GM23248 (cell line): ENCODE results near the gene NINL. TPM values are rescaled to one million over a fixed set of nuclear protein-coding genes. Genes with fewer than 3 reads are reported as not detected.

Experiments
- DNase-seq: peaks from one replicate; pipeline ENCODE4 v3.0.0-alpha.2; 2015
- H2AFZ ChIP-seq: fragments of 200-600 bp; sonication (generic); 2 replicates; pipeline ENCODE4 v1.6.1; 2016; ENCODE audit warnings: antibody characterized with exemption
- H3F3A ChIP-seq: fragments of 200-600 bp; sonication (generic); 2 replicates; pipeline ENCODE4 v1.6.1; 2016; ENCODE audit warnings: mild to moderate bottlenecking, antibody characterized with exemption, mixed run types; ENCODE audit not compliant: insufficient read depth
- H3K27ac ChIP-seq: fragments of 200-600 bp; sonication (generic); 2 replicates; pipeline ENCODE4 v1.5.1; 2016; ENCODE audit warnings: mild to moderate bottlenecking
- H3K27me3 ChIP-seq: fragments of 200-600 bp; sonication (generic); replicated peaks from 2 replicates; pipeline ENCODE4 v1.6.1; 2016; ENCODE audit warnings: mild to moderate bottlenecking; ENCODE audit not compliant: insufficient read depth
- H3K36me3 ChIP-seq: fragments of 200-600 bp; sonication (generic); 2 replicates; pipeline ENCODE4 v1.6.1; 2016; ENCODE audit warnings: low read depth, mild to moderate bottlenecking
- H3K4me1 ChIP-seq: fragments of 200-600 bp; sonication (generic); 2 replicates; pipeline ENCODE4 v1.6.1; 2016; ENCODE audit warnings: mild to moderate bottlenecking; ENCODE audit not compliant: insufficient read depth
- H3K4me2 ChIP-seq: fragments of 200-600 bp; sonication (generic); one replicate; pipeline ENCODE4 v1.6.1; 2016; ENCODE audit warnings: mild to moderate bottlenecking; ENCODE audit not compliant: unreplicated experiment
- H3K4me3 ChIP-seq: fragments of 200-600 bp; sonication (generic); 2 replicates; pipeline ENCODE4 v1.5.1; 2016; ENCODE audit warnings: mild to moderate bottlenecking
- H3K79me2 ChIP-seq: fragments of 200-600 bp; sonication (generic); 2 replicates; pipeline ENCODE4 v1.6.1; 2016; ENCODE audit warnings: mild to moderate bottlenecking; ENCODE audit not compliant: insufficient read depth
- H3K9ac ChIP-seq: fragments of 200-600 bp; sonication (generic); 2 replicates; pipeline ENCODE4 v1.6.1; 2016; ENCODE audit warnings: mild to moderate bottlenecking
- H3K9me2 ChIP-seq: fragments of 200-600 bp; sonication (generic); 2 replicates; pipeline ENCODE4 v1.6.1; 2016; ENCODE audit warnings: mixed run types, mild to moderate bottlenecking, moderate library complexity; ENCODE audit not compliant: insufficient read depth
- H3K9me3 ChIP-seq: fragments of 200-600 bp; sonication (generic); one replicate; pipeline ENCODE4 v1.6.1; 2017; ENCODE audit warnings: low read depth
- H4K20me1 ChIP-seq: fragments of 200-600 bp; sonication (generic); 2 replicates; pipeline ENCODE4 v1.6.0; 2016; ENCODE audit not compliant: insufficient read depth
- EZH2 ChIP-seq: fragments of 200-600 bp; sonication (generic); IDR thresholded peaks from 2 replicates; pipeline ENCODE4 v1.6.1; 2018; ENCODE audit warnings: antibody characterized with exemption, mild to moderate bottlenecking; ENCODE audit not compliant: insufficient read depth, poor library complexity, severe bottlenecking
- EZH2phosphoT487 ChIP-seq: fragments of 200-600 bp; sonication (generic); IDR thresholded peaks from 2 replicates; pipeline ENCODE4 v1.6.1; 2018; ENCODE audit warnings: antibody characterized with exemption, moderate library complexity, mild to moderate bottlenecking, low read depth; ENCODE audit not compliant: insufficient read depth
- WGBS, 2 experiments: methylation state at CpG; one replicate each; pipeline ENCODE4 v1.1.6; 2015 to 2017; ENCODE audit warnings: low lambda C conversion rate in 2 of 2, low coverage in 1 of 2; ENCODE audit errors: missing lambda C conversion rate in 2 of 2; 5-methylcytosine and 5-hydroxymethylcytosine counted together
- in situ Hi-C: fragments of 300-500 bp; cut with MboI; formaldehyde crosslinking; loops from 2 replicates; pipeline ENCODE4 v1.15.0; 2020
- polyA plus RNA-seq: library from polyadenylated mRNA; unstranded; fragments of >200 nt; fragmentation: Nextera tagmentation; extraction: Ambion mirVana; gene quantifications from 2 replicates; pipeline ENCODE4 v1.2.1, GENCODE V29; 2016
- total RNA-seq: library from RNA; depleted of rRNA; stranded (reverse); fragments of >200 nt; shearing (Covaris generic); gene quantifications from 2 replicates; pipeline ENCODE4 v1.2.3, GENCODE V29; 2014

NINL gene
- total and polyA plus RNA-seq, 2 experiments from 2014 or later: 1.9 to 3.4 TPM

DNA sequence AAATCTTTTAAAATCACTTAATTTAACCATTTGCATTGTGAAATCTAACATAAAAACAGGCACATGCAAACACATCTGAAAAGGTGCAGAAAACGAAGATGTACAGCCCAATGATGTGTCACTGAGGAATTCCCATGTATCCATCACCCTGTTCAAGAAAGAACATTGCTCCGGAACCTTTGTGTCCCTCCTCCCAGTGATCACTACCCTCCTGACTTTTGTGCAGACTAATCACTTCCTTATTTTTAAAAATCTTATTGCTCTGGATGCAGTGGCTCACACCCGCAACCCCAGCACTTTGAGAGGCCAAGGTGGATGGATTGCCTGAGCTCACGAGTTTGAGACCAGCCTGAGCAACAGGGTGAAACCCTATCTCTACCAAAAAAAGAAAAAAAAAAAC is 163.3 kb downstream of the NINL start:
- in situ Hi-C loops: loop anchor here (10.0 to 25.0 kb wide), 4 partner anchors 53 to 440 kb away; partner anchors contain the start of gene ZNF337
- Histone ChIP-seq H3K27me3 (no peaks in the 10 kb centered on the region), H3K27ac (no peak overlapping the region), H3K79me2 (no peaks in the 10 kb centered on the region), H4K20me1 (no peaks in the 10 kb centered on the region), H3K9me2 (no peaks in the 10 kb centered on the region), H3K4me1 (peaks cover 9% of the 10 kb centered on the region; the same call in 1 of the 2 replicates), H3K4me3 (no peak overlapping the region), H3K9ac (no peak overlapping the region), H2AFZ (no peak overlapping the region), H3K4me2 (no peak overlapping the region), H3F3A (no peaks in the 10 kb centered on the region; the same call in 1 of the 2 replicates), H3K9me3 (no peaks in the 10 kb centered on the region), H3K36me3 (peaks cover 6% of the 10 kb centered on the region; the same call in 1 of the 2 replicates)
- TF ChIP-seq EZH2 (no peak), EZH2phosphoT487 (no peak)
- WGBS, 2 experiments: 57 to 72% methylated on average over 4 of the region's 4 CpGs
- no peak for DNase-seq

DNA sequence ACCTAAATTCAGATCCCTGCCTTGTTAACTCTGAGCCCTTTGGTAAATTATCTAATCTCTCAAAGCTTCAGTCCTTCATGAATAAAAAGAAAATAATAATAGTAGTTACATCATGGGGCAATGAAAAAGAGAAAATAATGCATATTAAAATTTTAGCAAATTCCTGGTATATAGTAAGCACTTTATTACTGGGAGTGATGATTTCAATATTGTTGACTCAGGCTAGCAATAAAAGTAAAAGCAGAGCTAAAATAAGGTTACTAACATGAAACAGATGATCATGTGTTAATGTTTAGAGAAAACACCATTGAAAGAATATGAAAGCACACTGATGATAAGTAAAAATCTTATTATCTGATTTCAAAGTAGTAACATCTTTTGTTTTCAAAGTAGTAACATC is 164.2 kb downstream of the NINL start:
- Histone ChIP-seq H3K4me1 (peaks cover 9% of the 10 kb centered on the region; the same call in 1 of the 2 replicates), H3F3A (no peaks in the 10 kb centered on the region; the same call in 1 of the 2 replicates), H3K79me2 (no peaks in the 10 kb centered on the region), H4K20me1 (no peaks in the 10 kb centered on the region), H3K9me3 (no peaks in the 10 kb centered on the region), H2AFZ (no peak overlapping the region), H3K36me3 (peaks cover 6% of the 10 kb centered on the region; the same call in 1 of the 2 replicates), H3K4me3 (no peak overlapping the region), H3K27me3 (no peaks in the 10 kb centered on the region), H3K27ac (no peak overlapping the region), H3K9me2 (no peaks in the 10 kb centered on the region), H3K9ac (no peak overlapping the region), H3K4me2 (no peak overlapping the region)
- in situ Hi-C loops: loop anchor here (10.0 to 25.0 kb wide), 4 partner anchors 54 to 441 kb away; partner anchors contain the start of gene ZNF337
- TF ChIP-seq EZH2: no peak
- no peak for TF ChIP-seq EZH2phosphoT487
- peak; percentile 8 for DNase-seq

DNA sequence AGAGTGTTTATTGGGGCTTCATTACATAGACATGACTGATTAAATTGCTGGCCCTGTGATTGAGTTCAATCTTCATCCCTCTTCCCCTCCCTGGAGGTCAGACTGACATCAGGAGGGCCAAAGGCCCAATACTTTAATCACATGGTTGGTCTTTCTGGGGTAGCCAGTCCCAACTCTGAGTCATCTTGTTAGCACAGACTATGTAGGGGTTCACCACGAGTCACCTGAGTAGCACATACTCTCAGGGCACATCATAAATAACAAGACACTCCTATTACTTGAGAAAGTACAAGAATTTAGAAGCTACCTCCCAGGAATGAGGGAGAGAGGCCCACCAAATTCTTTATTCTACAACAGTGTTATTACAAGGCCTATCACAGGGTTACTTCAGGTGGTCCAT is 166.6 kb downstream of the NINL start:
- Histone ChIP-seq H3K27ac (no peak overlapping the region), H3F3A (no peaks in the 10 kb centered on the region; the same call in 1 of the 2 replicates), H4K20me1 (no peaks in the 10 kb centered on the region), H3K9me2 (no peaks in the 10 kb centered on the region), H3K4me1 (peaks cover 9% of the 10 kb centered on the region; the same call in 1 of the 2 replicates), H3K79me2 (no peaks in the 10 kb centered on the region), H3K9ac (no peak overlapping the region), H3K36me3 (no peaks in the 10 kb centered on the region), H3K27me3 (no peaks in the 10 kb centered on the region), H3K9me3 (no peaks in the 10 kb centered on the region), H2AFZ (no peak overlapping the region), H3K4me3 (no peak overlapping the region), H3K4me2 (no peak overlapping the region)
- WGBS, 2 experiments: 83 to 91% methylated on average over 1 of the region's 1 CpG
- TF ChIP-seq EZH2: no peak
- TF ChIP-seq EZH2phosphoT487: no peak
- peak; percentile 48 for DNase-seq
- in situ Hi-C loops: loop anchor here (25.0 kb wide), 2 partner anchors 269 to 444 kb away; partner anchors contain the start of gene ZNF337

DNA sequence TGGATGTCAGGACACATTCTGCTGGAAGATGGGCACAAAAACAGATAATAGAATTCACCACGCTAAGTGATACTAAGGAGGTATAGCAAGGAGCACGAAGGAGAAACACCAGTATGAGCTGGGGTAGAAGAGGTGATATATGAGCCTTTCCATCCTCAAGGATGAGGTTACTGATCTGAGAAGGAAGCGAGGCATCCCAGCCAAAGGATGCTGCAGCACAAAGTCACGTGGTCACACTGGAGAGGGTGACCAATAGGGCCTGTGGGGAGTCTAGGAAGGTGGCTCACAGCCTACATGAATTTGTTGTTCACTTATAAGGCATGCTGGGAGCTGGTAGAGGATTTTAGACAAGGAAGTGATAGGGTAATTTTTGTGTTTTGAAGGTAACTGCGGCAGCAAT is 176.4 kb downstream of the NINL start:
- Histone ChIP-seq H3K27ac (no peak overlapping the region), H2AFZ (peak overlapping the region; percentile 98; the same call in 1 of the 2 replicates), H3K9ac (peak overlapping the region; percentile 87), H3K4me2 (peak overlapping the region; percentile 94), H3K4me3 (peak overlapping the region; percentile 89), H3K36me3 (no peaks in the 10 kb centered on the region), H3K9me3 (no peaks in the 10 kb centered on the region), H3K27me3 (no peaks in the 10 kb centered on the region), H3K4me1 (peaks cover 10% of the 10 kb centered on the region; the same call in 1 of the 2 replicates), H4K20me1 (no peaks in the 10 kb centered on the region), H3F3A (no peaks in the 10 kb centered on the region), H3K79me2 (peaks cover 23% of the 10 kb centered on the region), H3K9me2 (no peaks in the 10 kb centered on the region)
- 98 to 100% methylated on average over 5 of the region's 5 CpGs for WGBS, 2 experiments
- TF ChIP-seq EZH2phosphoT487 (no peak), EZH2 (no peak)
- no peak for DNase-seq
- in situ Hi-C loops: loop anchor here (10.0 to 25.0 kb wide), 4 partner anchors 278 to 453 kb away; partner anchors contain the start of genes APMAP and ZNF337
